H9 (cell line): ENCODE results near the gene MFN2. TPM values are rescaled to one million over a fixed set of nuclear protein-coding genes. Genes with fewer than 3 reads are reported as not detected.

ENCODE experiments used
- DNase-seq: peaks from one replicate; pipeline ENCODE4 v3.0.0-alpha.2; 2017
- H2AFZ ChIP-seq: one replicate; pipeline ENCODE4 v1.6.1; 2013; ENCODE audit warnings: mild to moderate bottlenecking, low read length, control low read depth, moderate library complexity
- H2AK5ac ChIP-seq: 2 replicates; pipeline ENCODE4 v1.6.1; 2013; ENCODE audit warnings: low read length, control low read depth, mixed read lengths; ENCODE audit not compliant: insufficient read length
- H2BK120ac ChIP-seq: one replicate; pipeline ENCODE4 v1.6.1; 2013; ENCODE audit warnings: low read depth, mild to moderate bottlenecking, low read length, control low read depth, inconsistent platforms; ENCODE audit not compliant: poor library complexity, severe bottlenecking
- H2BK12ac ChIP-seq: 2 replicates; pipeline ENCODE4 v1.6.1; 2013; ENCODE audit warnings: low read length, control low read depth, mixed read lengths, low read depth; ENCODE audit not compliant: insufficient read length
- H2BK15ac ChIP-seq: 2 replicates; pipeline ENCODE4 v1.6.1; 2013; ENCODE audit warnings: low read depth, low read length, control low read depth
- H2BK20ac ChIP-seq: one replicate; pipeline ENCODE4 v1.6.1; 2013; ENCODE audit warnings: low read depth, mild to moderate bottlenecking, low read length, control low read depth, inconsistent platforms; ENCODE audit not compliant: poor library complexity, severe bottlenecking
- H2BK5ac ChIP-seq: 2 replicates; pipeline ENCODE4 v1.6.1; 2013; ENCODE audit warnings: low read length, control low read depth, mixed read lengths; ENCODE audit not compliant: insufficient read length
- H3K14ac ChIP-seq: 2 replicates; pipeline ENCODE4 v1.6.1; 2013; ENCODE audit warnings: low read length, control low read depth; ENCODE audit not compliant: insufficient read depth
- H3K18ac ChIP-seq: 2 replicates; pipeline ENCODE4 v1.6.1; 2013; ENCODE audit warnings: low read depth, mild to moderate bottlenecking, mixed read lengths, low read length, control low read depth; ENCODE audit not compliant: insufficient read length
- H3K23ac ChIP-seq: 2 replicates; pipeline ENCODE4 v1.6.1; 2013; ENCODE audit warnings: low read length, control low read depth, mixed read lengths, low read depth; ENCODE audit not compliant: insufficient read length
- H3K23me2 ChIP-seq: 2 replicates; pipeline ENCODE4 v1.6.1; 2013; ENCODE audit warnings: low read depth, mild to moderate bottlenecking, mixed read lengths, low read length, control low read depth; ENCODE audit not compliant: insufficient read length, poor library complexity, severe bottlenecking
- H3K27ac ChIP-seq: 2 replicates; pipeline ENCODE4 v1.5.1; 2013; ENCODE audit warnings: low read length, control low read depth, mixed read lengths, low read depth; ENCODE audit not compliant: insufficient read length
- H3K27me3 ChIP-seq: 2 replicates; pipeline ENCODE4 v1.6.1; 2013; ENCODE audit warnings: low read length, control low read depth, inconsistent platforms; ENCODE audit not compliant: insufficient read depth
- H3K4ac ChIP-seq: 2 replicates; pipeline ENCODE4 v1.6.1; 2013; ENCODE audit warnings: low read depth, mild to moderate bottlenecking, control low read depth, inconsistent platforms, low read length, moderate library complexity
- H3K4me1 ChIP-seq: 2 replicates; pipeline ENCODE4 v1.6.1; 2013; ENCODE audit warnings: low read length, control low read depth, inconsistent platforms; ENCODE audit not compliant: insufficient read depth
- H3K4me2 ChIP-seq: 2 replicates; pipeline ENCODE4 v1.6.1; 2013; ENCODE audit warnings: low read length, control low read depth, mixed read lengths; ENCODE audit not compliant: insufficient read length, insufficient read depth
- H3K56ac ChIP-seq: 2 replicates; pipeline ENCODE4 v1.6.1; 2013; ENCODE audit warnings: low read depth, mild to moderate bottlenecking, mixed read lengths, low read length, control low read depth; ENCODE audit not compliant: insufficient read length
- H3K79me1 ChIP-seq: 2 replicates; pipeline ENCODE4 v1.6.1; 2013; ENCODE audit warnings: low read depth, mild to moderate bottlenecking, moderate library complexity, low read length, control low read depth, inconsistent platforms; ENCODE audit not compliant: insufficient read depth, poor library complexity, severe bottlenecking
- H3K79me2 ChIP-seq: 2 replicates; pipeline ENCODE4 v1.6.1; 2013; ENCODE audit warnings: low read length, control low read depth, inconsistent platforms; ENCODE audit not compliant: insufficient read depth
- H3K9ac ChIP-seq: 2 replicates; pipeline ENCODE4 v1.6.1; 2013; ENCODE audit warnings: low read length, control low read depth, mixed read lengths; ENCODE audit not compliant: insufficient read length; ENCODE audit errors: extremely low read depth
- H3K9me3 ChIP-seq: one replicate; pipeline ENCODE4 v1.6.1; 2013; ENCODE audit warnings: low read depth, low read length, inconsistent platforms; ENCODE audit not compliant: control insufficient read depth
- H3T11ph ChIP-seq: one replicate; pipeline ENCODE4 v1.6.1; 2013; ENCODE audit warnings: mild to moderate bottlenecking, low read length, control low read depth, inconsistent platforms
- H4K20me1 ChIP-seq: one replicate; pipeline ENCODE4 v1.6.1; 2013; ENCODE audit not compliant: control insufficient read depth, insufficient read length, insufficient read depth
- H4K5ac ChIP-seq: 2 replicates; pipeline ENCODE4 v1.6.1; 2013; ENCODE audit warnings: low read depth, mild to moderate bottlenecking, mixed read lengths, low read length, control low read depth; ENCODE audit not compliant: insufficient read length
- H4K8ac ChIP-seq: replicated peaks from 2 replicates; pipeline ENCODE4 v1.6.1; 2013; ENCODE audit warnings: low read length, control low read depth, mixed read lengths, low read depth; ENCODE audit not compliant: insufficient read length
- H4K91ac ChIP-seq: 2 replicates; pipeline ENCODE4 v1.6.1; 2013; ENCODE audit warnings: low read depth, mild to moderate bottlenecking, moderate library complexity, mixed read lengths, low read length, control low read depth; ENCODE audit not compliant: insufficient read length
- H3K27ac Mint-ChIP-seq, 3 experiments: 2 replicates in 2 of 3; 3 replicates in 1 of 3; pipeline ENCODE4 v1.8.0; 2020 to 2021; ENCODE audit warnings: mixed read lengths in 3 of 3, mild to moderate bottlenecking in 1 of 3, moderate library complexity in 1 of 3
- H3K27me3 Mint-ChIP-seq: 2 replicates; pipeline ENCODE4 v1.8.0; 2021; ENCODE audit warnings: low read depth, mild to moderate bottlenecking, moderate library complexity, mixed read lengths
- H3K36me3 Mint-ChIP-seq, 3 experiments: 2 replicates in 2 of 3; 3 replicates in 1 of 3; pipeline ENCODE4 v1.8.0; 2020 to 2021; ENCODE audit warnings: low read depth in 3 of 3, mixed read lengths in 3 of 3; ENCODE audit not compliant: insufficient read depth in 1 of 3
- H3K4me1 Mint-ChIP-seq, 2 experiments: 2 replicates each; pipeline ENCODE4 v1.8.0; 2020; ENCODE audit warnings: mixed read lengths in 2 of 2
- H3K4me3 Mint-ChIP-seq, 2 experiments: 2 replicates in 1 of 2; 3 replicates in 1 of 2; pipeline ENCODE4 v1.8.0; 2020 to 2021; ENCODE audit warnings: mild to moderate bottlenecking in 2 of 2, mixed read lengths in 2 of 2, moderate library complexity in 1 of 2
- H3K9me3 Mint-ChIP-seq, 2 experiments: 2 replicates in 1 of 2; 3 replicates in 1 of 2; pipeline ENCODE4 v1.8.0; 2020; ENCODE audit warnings: mild to moderate bottlenecking in 2 of 2, mixed read lengths in 2 of 2, moderate library complexity in 1 of 2
- WGBS: extraction: QIAGEN DNeasy Blood & Tissue Kit; methylation state at CpG from one replicate; pipeline ENCODE4 v1.1.7; 2013; ENCODE audit warnings: missing lambda C conversion rate, low lambda C conversion rate, mixed read lengths; ENCODE audit not compliant: insufficient read length; ENCODE audit errors: extremely low coverage; 5-methylcytosine and 5-hydroxymethylcytosine counted together
- total RNA-seq: library from RNA; stranded (reverse); gene quantifications from 2 replicates; pipeline ENCODE4 v1.2.1, GENCODE V29; 2021
- TF ChIP-seq, protein P1 (sequence below): fragments of 200-600 bp; sonication (generic); conservative IDR thresholded peaks from 3 replicates; pipeline ENCODE4 v1.8.0; 2021; ENCODE audit warnings: antibody characterized with exemption, mild to moderate bottlenecking

MFN2 gene
- total RNA-seq, 1 experiment from 2014 or later, result 61.4 TPM

DNA sequence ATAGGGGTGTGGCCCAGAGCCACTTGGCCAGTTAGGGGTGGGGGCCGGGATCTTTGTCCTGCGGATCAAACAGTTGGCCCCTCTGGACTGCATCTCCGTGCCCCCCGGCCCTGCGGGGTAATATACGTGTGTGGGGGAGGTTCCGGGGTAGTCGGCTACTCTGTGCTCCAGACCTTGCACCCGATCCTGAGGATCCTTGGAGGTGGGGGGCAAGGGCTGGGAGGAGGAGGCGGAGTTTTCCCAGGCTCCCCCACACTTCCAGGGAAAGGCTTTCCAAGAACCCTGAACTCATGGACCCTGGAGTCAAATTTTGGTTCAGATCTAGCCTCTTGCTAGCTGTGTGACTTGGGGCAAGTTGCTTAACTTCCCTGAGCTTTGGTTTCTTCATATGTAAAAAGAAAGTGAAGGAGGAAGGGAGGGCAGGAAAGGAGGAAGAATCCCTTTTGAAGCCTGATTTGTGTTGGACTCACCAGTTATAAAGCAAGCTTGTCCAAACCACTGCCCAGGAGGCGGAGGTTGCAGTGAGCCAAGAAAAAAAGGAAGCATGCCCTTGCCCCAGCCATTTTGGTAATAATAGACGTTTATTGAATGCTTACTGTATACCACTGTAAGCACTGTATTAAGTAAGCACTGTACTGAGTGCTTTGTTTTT, 39.7 kb downstream of the MFN2 start:
- H3K56ac ChIP-seq, result no peak overlapping the region
- Mint-ChIP-seq H3K27ac (peak overlapping the region; percentile 68 to 95 (median 79); a peak in 5 of 7 replicates), H3K27me3 (no peaks in the 10 kb centered on the region), H3K36me3 (peaks cover 18 to 32% (median 30%) of the 10 kb centered on the region in 3 experiments; a peak in 6 of 7 replicates), H3K9me3 (no peaks in the 10 kb centered on the region), H3K4me1 (peaks cover 4 to 5% of the 10 kb centered on the region in 2 experiments; a peak in 1 of 4 replicates), H3K4me3 (peak overlapping the region; percentile 86 to 91)
- peak overlapping the region; percentile 54 for H3K18ac ChIP-seq
- H3K79me2 ChIP-seq, result peaks cover 5% of the 10 kb centered on the region; the same call in 1 of the 2 replicates
- peaks cover 6% of the 10 kb centered on the region for H3K79me1 ChIP-seq
- H4K5ac ChIP-seq, result no peak overlapping the region
- no peak overlapping the region for H3K4ac ChIP-seq
- no peak overlapping the region for H3T11ph ChIP-seq
- DNase-seq, result no peak
- H3K4me1 ChIP-seq, result no peaks in the 10 kb centered on the region
- no peak overlapping the region for H2BK120ac ChIP-seq
- H4K20me1 ChIP-seq, result no peaks in the 10 kb centered on the region
- H3K9me3 ChIP-seq, result no peaks in the 10 kb centered on the region
- H3K27ac ChIP-seq, result no peak overlapping the region
- no peak overlapping the region for H2AFZ ChIP-seq
- H3K27me3 ChIP-seq, result no peaks in the 10 kb centered on the region
- H3K23me2 ChIP-seq, result peaks cover 5% of the 10 kb centered on the region
- H2BK15ac ChIP-seq, result no peak overlapping the region
- TF ChIP-seq, protein P1, sequence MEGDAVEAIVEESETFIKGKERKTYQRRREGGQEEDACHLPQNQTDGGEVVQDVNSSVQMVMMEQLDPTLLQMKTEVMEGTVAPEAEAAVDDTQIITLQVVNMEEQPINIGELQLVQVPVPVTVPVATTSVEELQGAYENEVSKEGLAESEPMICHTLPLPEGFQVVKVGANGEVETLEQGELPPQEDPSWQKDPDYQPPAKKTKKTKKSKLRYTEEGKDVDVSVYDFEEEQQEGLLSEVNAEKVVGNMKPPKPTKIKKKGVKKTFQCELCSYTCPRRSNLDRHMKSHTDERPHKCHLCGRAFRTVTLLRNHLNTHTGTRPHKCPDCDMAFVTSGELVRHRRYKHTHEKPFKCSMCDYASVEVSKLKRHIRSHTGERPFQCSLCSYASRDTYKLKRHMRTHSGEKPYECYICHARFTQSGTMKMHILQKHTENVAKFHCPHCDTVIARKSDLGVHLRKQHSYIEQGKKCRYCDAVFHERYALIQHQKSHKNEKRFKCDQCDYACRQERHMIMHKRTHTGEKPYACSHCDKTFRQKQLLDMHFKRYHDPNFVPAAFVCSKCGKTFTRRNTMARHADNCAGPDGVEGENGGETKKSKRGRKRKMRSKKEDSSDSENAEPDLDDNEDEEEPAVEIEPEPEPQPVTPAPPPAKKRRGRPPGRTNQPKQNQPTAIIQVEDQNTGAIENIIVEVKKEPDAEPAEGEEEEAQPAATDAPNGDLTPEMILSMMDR, result no peak
- H3K4me2 ChIP-seq, result peak overlapping the region; percentile 75
- no peak overlapping the region for H4K8ac ChIP-seq
- H4K91ac ChIP-seq, result no peak overlapping the region
- no peak overlapping the region for H2AK5ac ChIP-seq
- H3K14ac ChIP-seq, result no peak overlapping the region
- H3K23ac ChIP-seq, result no peak overlapping the region
- no peak overlapping the region for H2BK5ac ChIP-seq
- no CpG with 5 or more reads among the region's 12 CpGs for WGBS
- no peak overlapping the region for H2BK12ac ChIP-seq
- H2BK20ac ChIP-seq, result no peak overlapping the region
- H3K9ac ChIP-seq, result peak overlapping the region; percentile 32
